ENCODE results near the gene PRKG1.

- TF ChIP-seq CTCF (conservative IDR thresholded peaks at IDR 0.05 in 1 of 2, IDR thresholded peaks at IDR 0.05 in 1 of 2; ENCODE audit: low read depth in 1 of 2, low read length in 2 of 2) (no peak), EZH2 (IDR thresholded peaks at IDR 0.05; ENCODE audit: low read length, missing control alignments) (no peak)
These were observed 1155.1 kb downstream of the PRKG1 start for GRCh38 chr10:52229291-52229931.
